SK-N-SH treated with all-trans-retinoic acid at 6 μM for 48 hours (cell line): ENCODE results near the gene TASP1.

ENCODE experiments used
- BACH2 ChIP-seq: fragments of 250-450 bp; sonication (Bioruptor Pico); IDR thresholded peaks from 2 replicates; pipeline ENCODE4 v1.9.0; 2021; ENCODE audit warnings: mild to moderate bottlenecking, borderline replicate concordance
- CSDC2 ChIP-seq: fragments of 250-450 bp; sonication (Bioruptor Pico); IDR thresholded peaks from 2 replicates; pipeline ENCODE4 v1.5.0; 2020; ENCODE audit warnings: mild to moderate bottlenecking, moderate library complexity
- PPARA ChIP-seq: fragments of 250-450 bp; sonication (Bioruptor Pico); IDR thresholded peaks from 2 replicates; pipeline ENCODE4 v1.5.0; 2020; ENCODE audit warnings: mild to moderate bottlenecking, borderline replicate concordance
- RARB ChIP-seq: fragments of 250-450 bp; sonication (Bioruptor Pico); IDR thresholded peaks from 2 replicates; pipeline ENCODE4 v1.8.0; 2021; ENCODE audit warnings: mild to moderate bottlenecking, moderate library complexity
- TOX ChIP-seq: fragments of 250-450 bp; sonication (Bioruptor Pico); IDR thresholded peaks from 2 replicates; pipeline ENCODE4 v1.8.0; 2021; ENCODE audit warnings: mild to moderate bottlenecking, moderate library complexity, borderline replicate concordance
- ZFP3 ChIP-seq: fragments of 250-450 bp; sonication (Bioruptor Pico); IDR thresholded peaks from 2 replicates; pipeline ENCODE4 v1.5.0; 2020; ENCODE audit warnings: mild to moderate bottlenecking, moderate library complexity
- ZFP30 ChIP-seq: fragments of 450-650 bp; formaldehyde crosslinking; IDR thresholded peaks from 2 replicates; pipeline ENCODE4 v1.5.0; 2022; ENCODE audit warnings: mild to moderate bottlenecking, moderate library complexity
- TF ChIP-seq, protein P1 (sequence below): fragments of 250-450 bp; sonication (Bioruptor Pico); IDR thresholded peaks from 2 replicates; pipeline ENCODE4 v1.5.1; 2020; ENCODE audit warnings: low read depth, mild to moderate bottlenecking, moderate library complexity
- TF ChIP-seq, protein P2 (sequence below): fragments of 250-450 bp; sonication (Bioruptor Pico); IDR thresholded peaks from 2 replicates; pipeline ENCODE4 v1.8.0; 2020; ENCODE audit warnings: mild to moderate bottlenecking, moderate library complexity, borderline replicate concordance
- TF ChIP-seq, protein P3 (sequence below): fragments of 250-450 bp; sonication (Bioruptor Pico); IDR thresholded peaks from 2 replicates; pipeline ENCODE4 v1.5.1; 2021; ENCODE audit warnings: mild to moderate bottlenecking, moderate library complexity

DNA sequence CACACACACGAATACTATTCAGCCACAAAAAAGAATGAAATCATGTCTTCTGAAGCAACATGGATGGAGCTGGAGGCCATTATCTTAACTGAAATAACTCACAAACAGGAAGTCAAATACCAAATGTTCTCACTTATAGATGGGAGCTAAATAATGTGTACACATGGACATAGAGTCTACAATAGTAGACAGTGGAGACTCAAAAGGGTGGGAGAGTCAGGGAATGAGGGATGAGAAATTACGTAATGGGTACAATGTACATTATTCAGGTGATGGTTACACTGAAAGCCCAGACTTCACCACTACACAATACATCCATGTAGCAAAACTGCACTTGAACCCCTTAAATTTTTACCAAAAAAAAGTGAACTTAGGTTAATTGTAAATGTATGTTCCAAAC, 160.4 kb downstream of the TASP1 start:
- TF ChIP-seq PPARA (CRISPR knock-in tag), result no peak
- TF ChIP-seq, protein P1, sequence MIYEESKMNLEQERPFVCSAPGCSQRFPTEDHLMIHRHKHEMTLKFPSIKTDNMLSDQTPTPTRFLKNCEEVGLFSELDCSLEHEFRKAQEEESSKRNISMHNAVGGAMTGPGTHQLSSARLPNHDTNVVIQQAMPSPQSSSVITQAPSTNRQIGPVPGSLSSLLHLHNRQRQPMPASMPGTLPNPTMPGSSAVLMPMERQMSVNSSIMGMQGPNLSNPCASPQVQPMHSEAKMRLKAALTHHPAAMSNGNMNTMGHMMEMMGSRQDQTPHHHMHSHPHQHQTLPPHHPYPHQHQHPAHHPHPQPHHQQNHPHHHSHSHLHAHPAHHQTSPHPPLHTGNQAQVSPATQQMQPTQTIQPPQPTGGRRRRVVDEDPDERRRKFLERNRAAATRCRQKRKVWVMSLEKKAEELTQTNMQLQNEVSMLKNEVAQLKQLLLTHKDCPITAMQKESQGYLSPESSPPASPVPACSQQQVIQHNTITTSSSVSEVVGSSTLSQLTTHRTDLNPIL (CRISPR knock-in tag), result no peak
- no peak for TF ChIP-seq ZFP3 (CRISPR knock-in tag)
- TF ChIP-seq, protein P2, sequence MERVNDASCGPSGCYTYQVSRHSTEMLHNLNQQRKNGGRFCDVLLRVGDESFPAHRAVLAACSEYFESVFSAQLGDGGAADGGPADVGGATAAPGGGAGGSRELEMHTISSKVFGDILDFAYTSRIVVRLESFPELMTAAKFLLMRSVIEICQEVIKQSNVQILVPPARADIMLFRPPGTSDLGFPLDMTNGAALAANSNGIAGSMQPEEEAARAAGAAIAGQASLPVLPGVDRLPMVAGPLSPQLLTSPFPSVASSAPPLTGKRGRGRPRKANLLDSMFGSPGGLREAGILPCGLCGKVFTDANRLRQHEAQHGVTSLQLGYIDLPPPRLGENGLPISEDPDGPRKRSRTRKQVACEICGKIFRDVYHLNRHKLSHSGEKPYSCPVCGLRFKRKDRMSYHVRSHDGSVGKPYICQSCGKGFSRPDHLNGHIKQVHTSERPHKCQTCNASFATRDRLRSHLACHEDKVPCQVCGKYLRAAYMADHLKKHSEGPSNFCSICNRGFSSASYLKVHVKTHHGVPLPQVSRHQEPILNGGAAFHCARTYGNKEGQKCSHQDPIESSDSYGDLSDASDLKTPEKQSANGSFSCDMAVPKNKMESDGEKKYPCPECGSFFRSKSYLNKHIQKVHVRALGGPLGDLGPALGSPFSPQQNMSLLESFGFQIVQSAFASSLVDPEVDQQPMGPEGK (CRISPR knock-in tag), result no peak
- TF ChIP-seq, protein P3, sequence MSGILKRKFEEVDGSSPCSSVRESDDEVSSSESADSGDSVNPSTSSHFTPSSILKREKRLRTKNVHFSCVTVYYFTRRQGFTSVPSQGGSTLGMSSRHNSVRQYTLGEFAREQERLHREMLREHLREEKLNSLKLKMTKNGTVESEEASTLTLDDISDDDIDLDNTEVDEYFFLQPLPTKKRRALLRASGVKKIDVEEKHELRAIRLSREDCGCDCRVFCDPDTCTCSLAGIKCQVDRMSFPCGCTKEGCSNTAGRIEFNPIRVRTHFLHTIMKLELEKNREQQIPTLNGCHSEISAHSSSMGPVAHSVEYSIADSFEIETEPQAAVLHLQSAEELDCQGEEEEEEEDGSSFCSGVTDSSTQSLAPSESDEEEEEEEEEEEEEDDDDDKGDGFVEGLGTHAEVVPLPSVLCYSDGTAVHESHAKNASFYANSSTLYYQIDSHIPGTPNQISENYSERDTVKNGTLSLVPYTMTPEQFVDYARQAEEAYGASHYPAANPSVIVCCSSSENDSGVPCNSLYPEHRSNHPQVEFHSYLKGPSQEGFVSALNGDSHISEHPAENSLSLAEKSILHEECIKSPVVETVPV (CRISPR knock-in tag), result no peak
- no peak for TF ChIP-seq CSDC2 (CRISPR knock-in tag)
- no peak for TF ChIP-seq ZFP30 (CRISPR knock-in tag)
- TF ChIP-seq RARB (CRISPR knock-in tag), result no peak
- TF ChIP-seq TOX (CRISPR knock-in tag), result no peak
- TF ChIP-seq BACH2 (CRISPR knock-in tag), result no peak
